ENCODE results near the gene SATB2. TPM values are rescaled to one million over a fixed set of nuclear protein-coding genes. Genes with fewer than 3 reads are reported as not detected.

The SATB2 gene
- total RNA-seq, 1 experiment from 2014 or later, result 13.8 TPM

DNA sequence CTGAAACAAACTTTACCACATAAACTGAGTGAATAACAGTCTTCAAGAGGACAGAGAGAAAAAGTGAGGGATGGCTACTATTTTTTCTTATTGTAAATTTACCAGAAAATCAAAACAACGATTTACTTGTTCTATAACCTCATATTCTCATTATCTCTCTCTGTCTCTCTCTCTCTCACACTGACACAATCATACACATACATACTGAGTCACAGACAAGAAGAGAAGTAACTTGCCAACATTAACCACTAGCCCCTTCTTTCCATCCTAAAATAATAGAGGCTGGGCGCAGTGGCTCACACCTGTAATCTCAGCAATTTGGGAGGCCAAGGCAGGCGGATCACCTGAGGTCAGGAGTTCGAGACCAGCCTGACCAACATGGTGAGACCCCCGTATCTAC is 18.2 kb downstream of the SATB2 start:
- TF ChIP-seq EGR1 (IDR thresholded peaks at IDR 0.05; ENCODE audit: low read depth), result no peak
- Histone ChIP-seq H3K4me2 (ENCODE audit: low read length) (no peak overlapping the region), H3K9me2 (ENCODE audit: insufficient read depth) (no peaks in the 10 kb centered on the region), H3K4me1 (ENCODE audit: control insufficient read depth in 1 of 2, insufficient read depth in 2 of 2, low read length in 2 of 2) (peaks cover 2 to 5% of the 10 kb centered on the region in 2 experiments; a peak in 3 of 4 replicates), H3K27ac (ENCODE audit: low read depth, low read length) (no peak overlapping the region), H3K9ac (ENCODE audit: low read length) (no peak overlapping the region), H3K4me3 (replicated peaks in 1 of 2; ENCODE audit: low read depth in 1 of 2, low read length in 2 of 2) (no peak overlapping the region), H3K79me2 (ENCODE audit: insufficient read depth, low read length) (peaks cover 20% of the 10 kb centered on the region), H3K36me3 (ENCODE audit: control insufficient read depth in 1 of 2, insufficient read depth in 2 of 2, low read length in 2 of 2) (peaks cover 0 to 4% of the 10 kb centered on the region in 2 experiments; a peak in 2 of 4 replicates), H2AFZ (ENCODE audit: low read depth, low read length, poor library complexity, severe bottlenecking) (no peak overlapping the region), H4K20me1 (ENCODE audit: insufficient read depth) (no peaks in the 10 kb centered on the region), H3K27me3 (ENCODE audit: insufficient read depth, low read length) (no peaks in the 10 kb centered on the region), H3K9me3 (ENCODE audit: control insufficient read depth in 1 of 2, insufficient read depth in 1 of 2, low read depth in 1 of 2, low read length in 2 of 2) (no peaks in the 10 kb centered on the region)
- BruUV-seq (replicated peaks), result no TSS peak
- POLR2A ChIA-PET, result no interaction called here
- CTCF ChIA-PET, result no interaction called here
- intact Hi-C loops (cut with micrococcal nuclease), result no loop called here
- DNase-seq (ENCODE audit: low read depth, low spot score), result no peak
- ATAC-seq, result no peak
- RAD21 ChIA-PET (ENCODE audit: low non-redundant PET in 1 of 2, low total read pairs in 2 of 2, uncharacterized antibody in 2 of 2, unreplicated experiment in 2 of 2), result no interaction called here

DNA sequence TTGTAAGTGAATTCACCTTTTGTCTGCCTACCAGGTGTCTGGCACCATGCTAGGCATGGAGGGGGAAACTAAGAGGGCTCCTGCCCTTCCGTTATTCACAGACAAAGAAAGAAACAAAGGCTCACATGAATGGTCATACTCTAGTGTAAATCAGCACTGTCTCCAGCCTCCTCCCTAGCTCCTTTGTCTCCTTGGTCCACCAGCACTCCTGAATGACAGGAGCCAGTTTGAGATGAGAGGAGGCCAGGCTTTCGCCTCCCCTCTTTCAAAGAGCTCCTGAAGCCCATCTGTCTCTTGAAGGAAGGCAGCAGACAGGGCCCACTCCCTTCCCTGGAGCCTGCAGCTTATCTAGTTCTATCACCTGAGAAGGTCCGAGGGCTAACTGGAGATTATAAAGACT is 18.7 kb downstream of the SATB2 start:
- Histone ChIP-seq H3K79me2 (ENCODE audit: insufficient read depth, low read length) (peaks cover 20% of the 10 kb centered on the region), H3K27ac (ENCODE audit: low read depth, low read length) (no peak overlapping the region), H3K27me3 (ENCODE audit: insufficient read depth, low read length) (no peaks in the 10 kb centered on the region), H3K4me1 (ENCODE audit: control insufficient read depth in 1 of 2, insufficient read depth in 2 of 2, low read length in 2 of 2) (peaks cover 6 to 9% of the 10 kb centered on the region in 2 experiments), H3K9me3 (ENCODE audit: control insufficient read depth in 1 of 2, insufficient read depth in 1 of 2, low read depth in 1 of 2, low read length in 2 of 2) (no peaks in the 10 kb centered on the region), H3K4me2 (ENCODE audit: low read length) (no peak overlapping the region), H4K20me1 (ENCODE audit: insufficient read depth) (no peaks in the 10 kb centered on the region), H3K9me2 (ENCODE audit: insufficient read depth) (no peaks in the 10 kb centered on the region), H3K9ac (ENCODE audit: low read length) (no peak overlapping the region), H2AFZ (ENCODE audit: low read depth, low read length, poor library complexity, severe bottlenecking) (no peak overlapping the region), H3K4me3 (replicated peaks in 1 of 2; ENCODE audit: low read depth in 1 of 2, low read length in 2 of 2) (no peak overlapping the region), H3K36me3 (ENCODE audit: control insufficient read depth in 1 of 2, insufficient read depth in 2 of 2, low read length in 2 of 2) (peaks cover 0 to 4% of the 10 kb centered on the region in 2 experiments; a peak in 2 of 4 replicates)
- ChIA-PET RAD21 (ENCODE audit: low non-redundant PET in 1 of 2, low total read pairs in 2 of 2, uncharacterized antibody in 2 of 2, unreplicated experiment in 2 of 2) (no interaction called here), CTCF (interaction anchor here (0.7 kb wide), 1 partner anchor 50 kb away, joined by 3 read pairs; no protein-coding TSS in a partner anchor), POLR2A (no interaction called here)
- DNase-seq (ENCODE audit: low read depth, low spot score) (no peak), ATAC-seq (no peak)
- intact Hi-C loops (cut with micrococcal nuclease), result no loop called here
- BruUV-seq (replicated peaks), result no TSS peak
- no peak for TF ChIP-seq EGR1 (IDR thresholded peaks at IDR 0.05; ENCODE audit: low read depth)
- TF ChIP-seq, protein P1, sequence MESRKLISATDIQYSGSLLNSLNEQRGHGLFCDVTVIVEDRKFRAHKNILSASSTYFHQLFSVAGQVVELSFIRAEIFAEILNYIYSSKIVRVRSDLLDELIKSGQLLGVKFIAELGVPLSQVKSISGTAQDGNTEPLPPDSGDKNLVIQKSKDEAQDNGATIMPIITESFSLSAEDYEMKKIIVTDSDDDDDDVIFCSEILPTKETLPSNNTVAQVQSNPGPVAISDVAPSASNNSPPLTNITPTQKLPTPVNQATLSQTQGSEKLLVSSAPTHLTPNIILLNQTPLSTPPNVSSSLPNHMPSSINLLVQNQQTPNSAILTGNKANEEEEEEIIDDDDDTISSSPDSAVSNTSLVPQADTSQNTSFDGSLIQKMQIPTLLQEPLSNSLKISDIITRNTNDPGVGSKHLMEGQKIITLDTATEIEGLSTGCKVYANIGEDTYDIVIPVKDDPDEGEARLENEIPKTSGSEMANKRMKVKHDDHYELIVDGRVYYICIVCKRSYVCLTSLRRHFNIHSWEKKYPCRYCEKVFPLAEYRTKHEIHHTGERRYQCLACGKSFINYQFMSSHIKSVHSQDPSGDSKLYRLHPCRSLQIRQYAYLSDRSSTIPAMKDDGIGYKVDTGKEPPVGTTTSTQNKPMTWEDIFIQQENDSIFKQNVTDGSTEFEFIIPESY (IDR thresholded peaks at IDR 0.05; ENCODE audit: extremely low read depth, insufficient replicate concordance, low read length), result no peak
- TF ChIP-seq, protein P2, sequence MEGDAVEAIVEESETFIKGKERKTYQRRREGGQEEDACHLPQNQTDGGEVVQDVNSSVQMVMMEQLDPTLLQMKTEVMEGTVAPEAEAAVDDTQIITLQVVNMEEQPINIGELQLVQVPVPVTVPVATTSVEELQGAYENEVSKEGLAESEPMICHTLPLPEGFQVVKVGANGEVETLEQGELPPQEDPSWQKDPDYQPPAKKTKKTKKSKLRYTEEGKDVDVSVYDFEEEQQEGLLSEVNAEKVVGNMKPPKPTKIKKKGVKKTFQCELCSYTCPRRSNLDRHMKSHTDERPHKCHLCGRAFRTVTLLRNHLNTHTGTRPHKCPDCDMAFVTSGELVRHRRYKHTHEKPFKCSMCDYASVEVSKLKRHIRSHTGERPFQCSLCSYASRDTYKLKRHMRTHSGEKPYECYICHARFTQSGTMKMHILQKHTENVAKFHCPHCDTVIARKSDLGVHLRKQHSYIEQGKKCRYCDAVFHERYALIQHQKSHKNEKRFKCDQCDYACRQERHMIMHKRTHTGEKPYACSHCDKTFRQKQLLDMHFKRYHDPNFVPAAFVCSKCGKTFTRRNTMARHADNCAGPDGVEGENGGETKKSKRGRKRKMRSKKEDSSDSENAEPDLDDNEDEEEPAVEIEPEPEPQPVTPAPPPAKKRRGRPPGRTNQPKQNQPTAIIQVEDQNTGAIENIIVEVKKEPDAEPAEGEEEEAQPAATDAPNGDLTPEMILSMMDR (IDR thresholded peaks at IDR 0.05 in 2 of 3, conservative IDR thresholded peaks at IDR 0.05 in 1 of 3; ENCODE audit: borderline replicate concordance in 1 of 3, insufficient read depth in 1 of 3, low read depth in 2 of 3, low read length in 2 of 3), result no peak
- no peak for TF ChIP-seq CBX3 (IDR thresholded peaks at IDR 0.05; ENCODE audit: low read depth)
- TF ChIP-seq, protein P3, sequence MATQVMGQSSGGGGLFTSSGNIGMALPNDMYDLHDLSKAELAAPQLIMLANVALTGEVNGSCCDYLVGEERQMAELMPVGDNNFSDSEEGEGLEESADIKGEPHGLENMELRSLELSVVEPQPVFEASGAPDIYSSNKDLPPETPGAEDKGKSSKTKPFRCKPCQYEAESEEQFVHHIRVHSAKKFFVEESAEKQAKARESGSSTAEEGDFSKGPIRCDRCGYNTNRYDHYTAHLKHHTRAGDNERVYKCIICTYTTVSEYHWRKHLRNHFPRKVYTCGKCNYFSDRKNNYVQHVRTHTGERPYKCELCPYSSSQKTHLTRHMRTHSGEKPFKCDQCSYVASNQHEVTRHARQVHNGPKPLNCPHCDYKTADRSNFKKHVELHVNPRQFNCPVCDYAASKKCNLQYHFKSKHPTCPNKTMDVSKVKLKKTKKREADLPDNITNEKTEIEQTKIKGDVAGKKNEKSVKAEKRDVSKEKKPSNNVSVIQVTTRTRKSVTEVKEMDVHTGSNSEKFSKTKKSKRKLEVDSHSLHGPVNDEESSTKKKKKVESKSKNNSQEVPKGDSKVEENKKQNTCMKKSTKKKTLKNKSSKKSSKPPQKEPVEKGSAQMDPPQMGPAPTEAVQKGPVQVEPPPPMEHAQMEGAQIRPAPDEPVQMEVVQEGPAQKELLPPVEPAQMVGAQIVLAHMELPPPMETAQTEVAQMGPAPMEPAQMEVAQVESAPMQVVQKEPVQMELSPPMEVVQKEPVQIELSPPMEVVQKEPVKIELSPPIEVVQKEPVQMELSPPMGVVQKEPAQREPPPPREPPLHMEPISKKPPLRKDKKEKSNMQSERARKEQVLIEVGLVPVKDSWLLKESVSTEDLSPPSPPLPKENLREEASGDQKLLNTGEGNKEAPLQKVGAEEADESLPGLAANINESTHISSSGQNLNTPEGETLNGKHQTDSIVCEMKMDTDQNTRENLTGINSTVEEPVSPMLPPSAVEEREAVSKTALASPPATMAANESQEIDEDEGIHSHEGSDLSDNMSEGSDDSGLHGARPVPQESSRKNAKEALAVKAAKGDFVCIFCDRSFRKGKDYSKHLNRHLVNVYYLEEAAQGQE (IDR thresholded peaks at IDR 0.05; ENCODE audit: low read depth), result no peak
- TF ChIP-seq FOSL1 (IDR thresholded peaks at IDR 0.05; ENCODE audit: low read depth), result no peak
- TF ChIP-seq, protein P4, sequence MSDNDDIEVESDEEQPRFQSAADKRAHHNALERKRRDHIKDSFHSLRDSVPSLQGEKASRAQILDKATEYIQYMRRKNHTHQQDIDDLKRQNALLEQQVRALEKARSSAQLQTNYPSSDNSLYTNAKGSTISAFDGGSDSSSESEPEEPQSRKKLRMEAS (IDR thresholded peaks at IDR 0.05), result no peak
- TF ChIP-seq, protein P5, sequence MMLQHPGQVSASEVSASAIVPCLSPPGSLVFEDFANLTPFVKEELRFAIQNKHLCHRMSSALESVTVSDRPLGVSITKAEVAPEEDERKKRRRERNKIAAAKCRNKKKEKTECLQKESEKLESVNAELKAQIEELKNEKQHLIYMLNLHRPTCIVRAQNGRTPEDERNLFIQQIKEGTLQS (IDR thresholded peaks at IDR 0.05), result no peak

Measured in HCT116 (cell line).